Dedifferentiated amniotic fluid mesenchymal stem cell (primary cell): ENCODE results near the gene STX17.
"Not testable (repeated sequence)": the region's sequence is repeated elsewhere in the genome, so short reads cannot be mapped to it uniquely, and the experiment has no call there.

Source experiments
- DNase-seq: peaks from one replicate; pipeline ENCODE4 v3.0.0-alpha.2; 2016; ENCODE audit errors: extremely low spot score

STX17 gene

GRCh38 chr9:99971410-99971809 lies 65.0 kb downstream of the STX17 start:
- no peak for DNase-seq

GRCh38 chr9:99973455-99973854 lies 67.0 kb downstream of the STX17 start:
- DNase-seq = no peak

DNA sequence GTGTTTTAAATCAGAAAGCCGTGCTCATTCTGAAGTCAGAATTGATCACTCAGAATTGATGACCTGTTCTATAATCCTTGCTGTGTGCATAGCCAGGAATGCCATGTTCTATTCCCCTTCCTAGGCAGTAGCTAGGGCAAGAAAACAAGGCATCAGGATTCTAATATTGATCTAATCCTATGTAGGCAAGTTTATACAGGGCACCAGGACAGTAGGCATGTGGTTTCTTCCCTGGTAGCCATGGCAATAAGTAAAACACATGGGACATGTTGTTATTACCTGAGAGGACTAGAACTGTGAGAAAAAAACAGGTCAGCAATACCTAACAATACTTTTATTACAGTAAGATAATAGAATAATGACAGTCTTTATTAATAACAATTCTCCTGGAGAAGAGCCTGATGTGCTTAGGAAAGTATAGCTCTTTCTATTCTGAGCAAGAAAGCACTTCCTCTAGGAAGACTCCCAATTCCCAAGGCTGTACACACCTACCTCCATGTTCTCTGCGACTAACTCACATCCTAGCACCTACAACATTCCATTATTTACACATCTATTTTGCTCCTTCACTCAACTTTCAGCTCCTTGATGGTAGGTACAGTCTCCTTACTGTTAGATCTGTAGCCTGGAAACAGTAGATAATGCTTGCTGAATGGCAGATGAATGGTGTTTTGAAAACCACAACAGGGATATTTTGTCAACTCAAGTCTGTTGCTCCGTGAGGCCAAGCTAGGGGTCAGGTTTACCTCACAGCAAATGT lies 70.8 kb downstream of the STX17 start:
- DNase-seq = no peak

GRCh38 chr9:99978221-99978620 lies 71.8 kb downstream of the STX17 start:
- no peak for DNase-seq

- DNase-seq = no peak
Measured at GRCh38 chr9:99980598-99980997, 74.1 kb downstream of the STX17 start.

DNA sequence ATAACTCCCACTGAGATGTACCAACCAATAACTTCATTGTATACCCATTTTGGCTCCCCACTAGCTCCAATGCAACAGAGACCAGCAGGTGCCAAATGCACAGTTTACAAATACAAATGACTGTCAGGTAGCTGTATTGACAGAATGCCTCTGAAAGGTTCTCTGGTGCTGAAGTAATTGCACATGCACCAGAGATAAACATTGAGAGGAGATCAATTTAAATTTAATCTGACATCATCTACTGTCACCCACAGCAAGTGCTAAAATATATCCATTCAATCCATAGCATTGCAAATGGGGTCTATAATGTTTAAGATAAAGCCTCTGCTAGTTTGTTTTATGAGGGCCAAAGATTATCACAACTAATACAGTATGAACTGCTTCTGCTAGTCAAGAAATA lies 80.2 kb downstream of the STX17 start:
- no peak for DNase-seq

GRCh38 chr9:99990508-99990907 lies 84.1 kb downstream of the STX17 start:
- not testable (repeated sequence) for DNase-seq

DNA sequence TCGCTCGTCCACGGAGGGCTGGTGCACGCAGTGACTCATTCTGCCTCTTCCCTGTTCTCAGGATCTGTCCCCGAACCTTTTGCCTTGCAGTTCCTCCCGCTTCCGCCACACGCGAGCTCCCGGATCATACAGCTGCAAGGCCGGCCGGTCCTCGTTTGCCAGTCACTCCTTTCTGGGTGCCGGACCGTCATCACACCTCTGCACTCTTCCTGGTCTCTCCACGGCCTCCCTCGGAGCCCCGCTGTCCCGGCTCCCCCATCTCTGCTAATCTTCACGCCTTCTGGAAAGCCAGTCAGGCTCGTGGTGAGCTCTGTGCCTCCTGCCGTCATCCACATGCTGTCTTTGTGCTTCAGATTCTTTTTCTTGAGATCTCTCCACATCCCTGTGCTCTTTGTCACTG lies 91.8 kb downstream of the STX17 start:
- no peak for DNase-seq

GRCh38 chr9:99998866-99999265 lies 92.4 kb downstream of the STX17 start:
- DNase-seq = no peak

GRCh38 chr9:99999797-100000196 lies 93.3 kb downstream of the STX17 start:
- DNase-seq = no peak

- DNase-seq = no peak
Measured at GRCh38 chr9:100011062-100011681, 104.7 kb downstream of the STX17 start.

DNA sequence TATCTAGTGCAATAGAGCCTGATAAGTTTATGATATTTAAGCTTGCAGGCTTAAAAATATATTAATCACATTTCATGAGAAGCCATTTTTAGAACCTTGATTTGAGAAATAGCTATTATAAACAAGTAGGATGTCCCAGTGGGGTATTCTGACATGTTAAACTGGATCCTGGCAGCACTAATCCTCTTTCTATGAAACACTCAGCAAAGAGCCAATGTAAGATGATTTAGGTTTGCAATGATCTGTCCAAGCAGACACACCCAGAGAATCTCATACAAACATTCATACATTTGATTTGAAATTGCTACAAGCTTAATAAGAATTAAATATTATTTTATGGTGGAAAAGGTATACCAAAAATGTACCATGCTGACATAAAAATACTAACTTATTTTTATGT lies 105.8 kb downstream of the STX17 start:
- no peak for DNase-seq

GRCh38 chr9:100013573-100013972 lies 107.1 kb downstream of the STX17 start:
- no peak for DNase-seq

GRCh38 chr9:100014846-100015245 lies 108.4 kb downstream of the STX17 start:
- no peak for DNase-seq

- DNase-seq = no peak
Measured at GRCh38 chr9:100019541-100019940, 113.1 kb downstream of the STX17 start.
